Stimulated activated CD8-positive, alpha-beta memory T cell treated with anti-CD3 and anti-CD28 coated beads, Interleukin-7, amount 100 ng/mL, for 1 hour (primary cell): ENCODE results near the gene COQ4.
"Not testable (repeated sequence)": the region's sequence is repeated elsewhere in the genome, so short reads cannot be mapped to it uniquely, and the experiment has no call there.

Experiments used
- DNase-seq, 2 donors: peaks; one replicate each; pipeline ENCODE4 v3.0.0-alpha.2; 2020; ENCODE audit warnings: low read depth in 2 of 2

The COQ4 gene

GRCh38 chr9:128322404-128323211, at the start of gene COQ4, which contains the start of gene TRUB2:
COQ4 (plus strand) TSS chr9:128322839; CDS start chr9:128322859, 20 bp downstream.
TRUB2 (minus strand) TSS chr9:128322447; CDS start chr9:128322408, 39 bp downstream.
- peak; percentile 77 to 81 for DNase-seq

- no peak for DNase-seq
Measured at GRCh38 chr9:128274245-128274644, 48.4 kb upstream of the COQ4 start.

GRCh38 chr9:128275198-128276007, 47.2 kb upstream of the COQ4 start, which contains the start of gene GOLGA2:
GOLGA2 (minus strand) TSS chr9:128276007; CDS start chr9:128275976, 31 bp downstream.
- no peak for DNase-seq

GRCh38 chr9:128276008-128276573, 46.5 kb upstream of the COQ4 start, which contains the start of gene SWI5:
SWI5 (plus strand) TSS chr9:128276276.
- peak; percentile 100 for DNase-seq

GRCh38 chr9:128276574-128277270, 45.9 kb upstream of the COQ4 start:
- DNase-seq: no peak

GRCh38 chr9:128279088-128280073, 43.3 kb upstream of the COQ4 start:
- not testable (repeated sequence) for DNase-seq

GRCh38 chr9:128280084-128280622, 42.5 kb upstream of the COQ4 start:
- no peak for DNase-seq

- no peak for DNase-seq
Measured at GRCh38 chr9:128282500-128282899, 40.1 kb upstream of the COQ4 start.

GRCh38 chr9:128285033-128285784, 37.4 kb upstream of the COQ4 start:
- no peak for DNase-seq

- DNase-seq: no peak
Measured at GRCh38 chr9:128286440-128286839, 36.2 kb upstream of the COQ4 start.

- DNase-seq: no peak
Measured at GRCh38 chr9:128288273-128289004, 34.2 kb upstream of the COQ4 start.

- no peak for DNase-seq
Measured at GRCh38 chr9:128292009-128292408, 30.6 kb upstream of the COQ4 start.

- DNase-seq: no peak
Measured at GRCh38 chr9:128293091-128293490, 29.5 kb upstream of the COQ4 start.

GRCh38 chr9:128294142-128294541, 28.5 kb upstream of the COQ4 start:
- DNase-seq: no peak

GRCh38 chr9:128296340-128297220, 26.1 kb upstream of the COQ4 start:
- no peak for DNase-seq

- no peak for DNase-seq
Measured at GRCh38 chr9:128297221-128297773, 25.3 kb upstream of the COQ4 start.
